NCI-H1092 (cell line): ENCODE data around the gene CNST.
"Not testable (repeated sequence)": the region's sequence is repeated elsewhere in the genome, so short reads cannot be mapped to it uniquely, and the experiment has no call there.

ENCODE experiments used
- DNase-seq: peaks from one replicate; lab custom pipeline; 2025; lab: John Stamatoyannopoulos, UW

Gene CNST

DNA sequence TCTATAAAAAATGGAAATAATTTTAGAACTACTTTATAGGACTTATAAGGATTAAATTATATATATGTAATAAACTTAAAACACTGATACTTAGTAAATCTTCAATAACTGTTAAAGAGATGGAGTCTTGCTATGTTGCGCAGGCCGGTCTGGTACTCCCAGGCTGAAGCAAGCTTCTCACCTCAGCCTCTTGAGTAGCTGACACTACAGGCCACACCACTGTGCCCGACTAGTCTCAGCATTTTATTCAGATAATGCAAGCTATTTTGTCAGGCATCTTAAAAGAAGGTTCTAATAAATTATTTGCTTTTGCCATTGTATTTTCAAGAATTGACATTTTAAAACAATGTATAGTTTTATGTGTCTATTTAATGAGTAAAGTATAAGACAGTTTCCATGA lies 20.8 kb downstream of the CNST start:
- DNase-seq, result no peak

DNA sequence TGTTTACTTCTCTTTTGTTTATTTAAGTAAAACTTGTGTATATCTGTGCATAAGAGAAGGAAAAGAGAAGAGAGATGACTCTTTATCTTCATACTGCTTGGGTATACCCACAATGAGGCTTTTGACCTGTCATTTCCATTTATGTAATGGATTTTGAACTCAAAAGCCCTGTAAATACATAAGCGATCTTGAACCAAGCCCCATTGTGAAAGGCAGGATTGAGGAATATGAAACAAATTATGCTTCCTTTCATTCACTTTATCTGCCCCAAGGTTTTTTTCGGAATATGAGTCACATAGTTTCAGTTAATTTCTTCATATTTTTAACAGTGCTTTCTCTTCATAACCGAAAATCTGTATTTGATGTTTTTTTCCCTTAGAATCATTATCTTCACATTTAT lies 21.4 kb downstream of the CNST start:
- no peak for DNase-seq

DNA sequence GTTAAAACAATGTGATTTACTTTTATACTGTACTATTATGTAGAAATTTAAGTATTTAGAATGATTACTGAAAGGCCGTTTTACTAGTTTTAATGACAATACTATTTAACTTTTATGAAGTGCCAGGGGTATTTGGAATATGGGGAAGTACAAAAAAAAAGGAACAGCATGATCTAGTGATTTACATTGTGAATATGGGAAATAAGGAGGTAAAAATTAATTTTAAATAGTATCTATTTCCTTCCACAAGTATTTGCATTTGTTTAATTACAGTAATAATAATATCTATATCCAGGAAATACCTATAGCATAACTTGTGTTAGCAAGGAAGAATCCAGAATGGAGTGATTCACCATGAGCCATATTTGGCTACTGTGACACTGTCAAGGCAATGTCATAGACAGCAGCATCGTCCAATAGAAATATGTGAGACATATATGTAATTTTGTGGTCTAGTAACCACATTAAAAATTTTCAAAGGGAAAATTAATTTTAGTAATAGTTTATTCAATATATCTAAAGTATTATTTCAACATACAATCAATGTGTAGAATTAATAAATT lies 22.0 kb downstream of the CNST start:
- DNase-seq, result no peak

DNA sequence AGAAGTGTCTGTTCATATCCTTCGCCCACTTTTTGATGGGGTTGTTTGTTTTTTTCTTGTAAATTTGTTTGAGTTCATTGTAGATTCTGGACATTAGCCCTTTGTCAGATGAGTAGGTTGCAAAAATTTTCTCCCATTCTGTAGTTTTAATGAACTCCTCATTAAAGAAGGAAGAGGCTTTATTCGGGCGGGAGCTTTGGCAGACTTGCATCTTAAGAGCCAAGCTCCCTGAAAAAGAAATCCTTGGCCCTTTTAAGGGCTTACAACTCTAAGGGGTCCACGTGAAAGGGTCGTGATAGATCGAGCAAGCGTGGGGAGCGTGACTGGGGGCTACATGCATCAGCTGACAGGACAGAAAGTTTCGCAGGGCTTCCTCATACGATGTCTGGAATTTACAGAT lies 23.7 kb downstream of the CNST start:
- DNase-seq, result not testable (repeated sequence)

DNA sequence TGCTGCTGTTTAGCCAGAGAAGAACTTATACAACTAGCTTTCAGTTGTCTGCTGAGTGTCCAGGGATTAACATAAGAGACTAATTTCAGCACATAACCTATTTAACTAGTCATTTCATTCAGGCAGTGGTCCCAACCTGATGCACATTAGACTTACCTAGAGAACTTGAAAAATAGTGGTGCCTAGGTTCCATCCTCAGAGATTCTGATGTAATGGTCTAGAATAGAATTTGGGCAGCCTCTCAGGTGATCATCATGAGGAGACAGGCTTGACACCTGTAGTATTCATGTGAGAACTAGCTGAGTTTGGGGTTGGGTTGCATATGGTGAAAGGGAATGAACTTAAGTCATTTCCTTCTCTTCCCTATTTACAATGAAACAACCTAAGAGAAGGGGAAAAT lies 24.8 kb downstream of the CNST start:
- no peak for DNase-seq

DNA sequence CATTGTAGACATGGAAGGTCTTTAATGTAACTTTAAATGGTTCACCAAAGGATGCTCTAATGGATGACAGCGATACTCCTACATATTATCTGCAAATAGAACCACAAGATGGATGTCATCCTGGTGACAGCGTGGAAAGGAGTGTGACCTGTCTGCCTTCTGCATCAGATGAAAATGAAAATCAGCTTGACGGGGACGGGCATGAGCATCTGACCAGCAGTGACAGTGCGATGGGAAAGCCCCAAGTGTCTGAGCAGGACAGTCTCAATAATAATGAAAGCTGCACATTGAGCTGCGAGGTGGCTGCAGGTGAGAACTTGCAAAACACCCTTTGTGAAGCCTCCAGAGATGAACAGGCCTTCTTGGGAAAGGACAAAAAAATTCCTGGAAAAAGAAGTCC lies 25.2 kb downstream of the CNST start:
- no peak for DNase-seq

DNA sequence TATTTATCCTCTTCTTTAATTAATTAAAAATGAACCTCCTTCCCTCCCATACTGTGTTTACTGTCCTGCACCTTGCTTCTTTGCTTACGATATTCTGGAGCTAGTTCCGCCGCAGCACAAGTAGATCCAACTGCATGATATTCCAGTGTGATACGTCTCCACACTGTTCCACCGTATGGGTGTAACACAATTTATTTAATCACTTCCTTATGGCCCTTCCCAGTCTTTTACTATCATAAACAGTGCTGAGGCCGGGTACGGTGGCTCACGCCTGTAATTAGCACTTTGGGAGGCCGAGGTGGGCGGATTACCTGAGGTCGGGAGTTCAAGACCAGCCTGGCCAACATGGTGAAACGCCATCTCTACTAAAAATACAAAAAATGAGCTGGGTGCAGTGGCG lies 25.7 kb downstream of the CNST start:
- DNase-seq, result no peak

DNA sequence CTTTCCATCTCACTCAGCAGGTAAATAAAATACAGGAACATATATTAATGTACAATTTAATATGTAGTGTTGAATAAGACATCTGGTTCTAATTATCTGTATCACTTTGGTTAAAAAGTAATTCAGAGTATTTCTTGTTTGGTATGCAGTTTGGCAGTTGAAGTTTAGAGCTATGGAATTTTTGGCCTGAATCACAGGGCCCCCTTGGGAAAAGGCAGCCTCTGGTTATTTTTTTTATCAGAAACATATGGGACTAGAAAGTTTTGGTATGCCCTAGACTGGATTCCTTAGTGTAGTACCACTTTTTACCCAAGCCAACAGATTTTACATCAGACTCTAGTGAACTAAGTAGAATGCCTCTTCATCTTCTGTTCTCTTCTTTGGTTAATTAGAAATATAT lies 26.4 kb downstream of the CNST start:
- no peak for DNase-seq

DNA sequence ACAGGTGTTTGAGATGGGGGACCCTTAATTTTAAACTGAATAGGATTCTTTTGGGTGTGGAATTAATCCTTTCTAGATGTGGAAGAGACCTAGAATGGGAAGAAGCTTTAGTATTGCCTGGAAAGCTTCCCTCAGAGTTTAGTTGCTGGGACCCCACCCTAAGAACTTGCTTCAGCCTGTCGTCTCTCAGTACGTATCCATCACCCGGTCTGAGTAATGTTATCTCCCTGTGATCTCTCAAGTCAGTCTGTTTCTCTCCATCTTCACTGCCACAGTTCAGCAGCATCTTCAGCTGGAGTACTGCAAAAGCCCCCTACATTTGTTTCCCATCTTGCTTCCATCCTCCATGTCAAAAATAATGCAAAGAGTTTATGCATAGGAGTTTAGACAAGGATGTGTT lies 28.9 kb downstream of the CNST start:
- DNase-seq, result no peak

DNA sequence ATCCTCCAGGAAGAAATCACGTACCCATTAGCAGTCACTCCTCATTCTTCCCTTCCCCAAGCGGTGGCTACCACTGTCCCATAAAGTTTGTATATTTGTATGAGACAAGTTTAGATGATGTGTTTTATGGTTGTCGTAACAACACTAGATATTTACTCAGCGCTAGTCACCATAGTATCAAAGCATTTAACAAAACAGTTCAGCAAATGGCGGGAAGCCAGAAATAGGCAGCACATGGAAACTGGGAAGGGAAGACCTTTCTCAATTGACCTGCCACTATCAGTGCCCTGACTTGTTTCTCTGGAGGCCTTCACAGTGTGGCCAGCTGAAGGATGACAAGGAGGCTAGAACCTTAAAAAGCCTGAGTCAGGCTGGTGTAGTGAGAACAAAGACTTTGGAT lies 31.1 kb downstream of the CNST start:
- no peak for DNase-seq

DNA sequence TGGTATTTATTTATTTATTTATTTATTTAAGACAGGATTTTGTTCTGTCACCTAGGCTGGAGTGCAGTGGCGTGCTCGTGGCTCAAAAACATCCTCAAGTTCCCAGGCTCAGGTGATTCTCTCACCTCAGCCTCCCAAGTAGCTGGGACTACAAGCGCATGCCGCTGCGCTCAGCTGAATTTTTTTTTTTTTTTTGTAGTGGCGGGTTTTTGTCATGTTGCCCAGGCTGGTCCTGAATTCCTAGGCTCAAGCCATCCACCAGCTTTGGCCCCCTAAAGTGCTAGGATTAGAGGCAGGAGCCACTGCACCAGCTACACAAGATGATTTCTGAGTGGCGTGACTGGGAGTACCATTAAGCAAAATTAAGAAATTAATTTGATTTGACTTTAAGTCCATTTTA lies 31.7 kb downstream of the CNST start:
- no peak for DNase-seq

DNA sequence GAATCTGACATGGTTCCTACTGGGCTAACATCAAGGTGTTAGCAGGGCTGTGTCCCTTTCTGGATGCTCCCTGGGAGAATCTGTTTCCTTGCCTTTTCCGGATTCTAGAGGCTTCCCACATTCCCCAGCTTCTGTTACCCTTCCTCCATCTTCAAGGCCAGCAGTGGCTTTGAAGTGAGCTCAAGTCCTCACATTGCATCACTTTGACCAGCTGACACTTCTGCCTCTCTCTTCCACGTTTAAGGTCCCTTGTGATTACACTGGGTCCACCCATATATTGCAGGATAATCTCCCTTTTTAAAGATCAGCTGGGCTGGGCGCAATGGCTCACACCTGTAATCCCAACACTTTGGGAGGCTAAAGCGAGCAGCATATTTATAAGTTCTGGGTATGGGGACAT lies 33.1 kb downstream of the CNST start:
- no peak for DNase-seq

DNA sequence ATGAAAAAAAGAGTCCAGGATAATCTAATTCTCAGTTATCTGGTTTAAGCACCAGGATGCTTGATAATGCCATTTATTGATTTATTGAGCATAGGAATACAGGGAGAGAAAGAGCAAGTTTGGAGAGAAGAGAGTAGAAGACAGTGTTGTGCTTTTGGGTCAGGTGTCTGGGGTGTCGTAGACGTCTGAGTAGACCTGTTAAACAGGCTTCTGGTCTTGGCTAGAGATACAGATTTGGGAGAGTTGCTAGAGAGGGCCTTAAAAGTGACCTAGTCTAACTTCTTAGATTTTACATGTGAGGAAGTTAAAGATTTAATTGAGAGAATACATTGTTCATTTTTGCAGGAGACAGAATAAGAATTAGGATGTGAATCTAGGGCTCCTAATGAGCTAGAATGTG lies 34.3 kb downstream of the CNST start:
- DNase-seq, result no peak

DNA sequence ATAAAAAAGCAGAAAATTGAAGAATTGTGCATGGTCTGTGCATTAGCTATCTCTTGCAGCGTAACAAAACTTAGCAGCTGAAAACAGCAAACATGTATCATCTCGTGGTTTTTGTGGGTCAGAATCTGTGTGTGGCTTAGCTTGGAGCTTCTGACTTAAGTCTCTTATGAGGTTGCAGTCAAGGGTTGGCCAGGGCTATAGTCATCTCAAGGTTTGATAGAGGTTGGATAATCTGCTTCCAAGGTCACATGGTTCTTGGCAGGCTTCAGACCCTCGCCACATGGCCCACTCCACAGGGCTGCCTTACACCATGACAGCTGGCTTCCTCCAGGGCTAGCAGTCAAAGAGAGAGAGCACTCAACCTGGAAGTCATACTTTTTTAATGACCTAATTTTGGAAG lies 35.9 kb downstream of the CNST start:
- DNase-seq, result no peak

DNA sequence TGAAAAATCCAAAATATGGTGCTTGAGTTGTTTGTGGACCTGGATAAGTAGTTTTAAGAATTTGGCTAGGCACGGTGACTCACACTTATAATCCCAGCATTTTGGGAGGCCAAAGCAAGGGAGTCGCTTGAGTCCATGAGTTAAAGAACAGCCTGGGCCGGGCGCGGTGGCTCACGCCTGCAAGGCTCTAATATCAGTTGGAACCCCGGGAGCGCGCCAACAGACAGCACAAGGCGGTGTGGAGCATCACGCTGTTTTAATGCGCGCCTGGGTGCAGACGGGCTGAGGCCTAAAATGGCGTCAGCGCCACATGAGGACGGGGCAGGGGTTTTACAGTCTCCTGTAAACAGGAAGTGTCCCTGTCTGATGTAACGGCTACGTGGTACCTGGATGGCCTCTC lies 39.0 kb downstream of the CNST start:
- not testable (repeated sequence) for DNase-seq

DNA sequence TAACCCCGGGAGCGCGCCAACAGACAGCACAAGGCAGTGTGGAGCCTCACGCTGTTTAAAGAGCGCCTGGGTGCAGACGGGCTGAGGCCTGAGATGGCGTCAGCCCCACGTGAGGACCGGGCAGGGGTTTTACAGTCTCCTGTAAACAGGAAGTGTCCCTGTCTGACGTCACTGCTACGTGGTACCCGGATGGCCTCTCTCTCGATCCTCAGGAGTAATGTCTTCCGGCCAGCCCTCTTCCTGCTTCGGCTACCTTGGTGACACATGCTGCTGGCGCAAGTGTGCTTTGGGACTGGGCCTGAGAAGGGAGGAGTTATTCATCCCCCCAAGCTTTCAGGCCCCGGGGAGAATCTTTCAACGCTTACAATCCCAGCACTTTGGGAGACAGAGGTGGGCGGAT lies 41.2 kb downstream of the CNST start:
- no peak for DNase-seq

DNA sequence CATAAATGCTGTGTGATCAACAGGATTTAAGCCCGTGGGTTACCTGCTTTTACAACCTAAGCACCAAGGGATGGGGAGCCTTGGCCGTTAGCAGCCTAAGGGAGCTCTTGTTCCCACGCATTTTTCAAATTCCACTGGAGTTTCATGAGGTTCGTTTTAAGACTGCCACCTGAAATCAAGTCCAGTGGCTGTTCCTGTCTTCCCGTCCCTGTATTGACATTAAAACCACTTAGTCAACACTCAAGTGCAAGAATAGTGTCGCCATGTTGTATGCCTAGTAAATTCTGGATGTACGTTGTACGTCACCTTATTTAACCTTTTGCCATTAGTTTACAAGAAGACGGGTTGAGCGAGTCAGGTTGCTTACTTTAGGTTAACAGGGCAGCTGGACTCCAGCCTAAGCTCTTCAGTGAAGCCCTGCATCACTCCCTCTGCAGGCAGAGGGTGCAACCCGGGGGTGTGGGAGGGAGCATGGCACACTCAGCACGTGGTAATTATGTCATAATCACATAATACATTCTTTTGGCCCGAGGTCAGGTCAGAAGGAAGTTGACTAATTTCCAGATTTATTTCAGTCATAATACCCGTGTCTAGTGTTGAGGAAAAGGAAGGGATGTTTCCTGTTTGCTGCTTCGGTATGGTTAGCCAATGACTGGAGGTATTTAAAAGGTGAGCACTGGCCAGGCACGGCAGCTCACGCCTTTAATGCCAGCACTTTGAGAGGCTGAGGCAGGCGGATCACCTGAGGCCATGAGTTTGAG lies 42.5 kb downstream of the CNST start:
- no peak for DNase-seq

DNA sequence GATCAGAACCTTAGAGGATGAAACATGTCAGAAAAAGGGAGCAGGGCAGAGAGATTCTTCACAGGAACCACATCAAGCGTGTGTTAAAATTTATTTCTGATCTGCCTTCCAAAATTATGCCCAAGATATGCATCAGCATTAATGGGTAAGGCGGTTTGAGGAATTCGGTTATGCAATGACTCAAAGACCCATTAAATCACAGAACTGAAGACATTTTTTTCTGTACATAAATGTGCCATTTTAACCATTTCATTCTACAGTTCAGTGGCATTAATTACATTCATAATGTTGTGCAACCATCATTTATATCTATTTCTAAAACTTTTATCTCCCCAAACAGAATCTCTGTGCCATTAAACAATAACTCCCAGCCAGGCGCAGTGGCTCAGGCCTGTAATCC lies 43.4 kb downstream of the CNST start:
- DNase-seq, result no peak

DNA sequence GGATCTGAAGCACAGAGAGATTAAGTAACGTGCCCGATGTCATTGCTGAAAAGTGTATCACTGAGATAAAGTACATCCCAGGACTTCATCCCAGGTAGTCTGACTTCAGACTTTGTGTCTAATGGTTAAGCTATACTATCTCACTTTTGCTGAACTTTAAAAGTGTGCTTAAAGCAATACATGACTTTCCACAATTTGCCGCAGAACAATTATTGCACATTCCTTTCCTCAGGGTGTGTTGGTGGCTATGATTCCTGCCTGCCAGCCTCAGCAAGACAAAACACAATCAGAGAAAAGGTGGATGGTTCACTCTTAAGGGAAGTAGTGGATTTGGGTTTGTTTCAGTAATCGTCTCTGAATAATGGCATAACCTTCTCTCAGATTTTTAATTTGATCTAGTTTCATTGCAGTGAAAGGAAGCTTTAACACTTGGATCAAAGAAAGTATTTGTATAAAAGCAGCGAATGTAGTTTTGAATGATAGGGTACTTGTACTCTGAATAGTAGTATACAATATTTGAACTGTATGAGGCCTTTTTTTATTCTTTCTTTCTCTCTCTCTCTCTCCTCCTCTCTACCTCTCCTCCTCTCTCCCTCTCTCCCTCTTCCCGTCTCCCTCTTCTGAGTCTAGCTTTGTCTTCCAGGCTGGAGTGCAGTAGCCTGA lies 47.0 kb downstream of the CNST start:
- no peak for DNase-seq

DNA sequence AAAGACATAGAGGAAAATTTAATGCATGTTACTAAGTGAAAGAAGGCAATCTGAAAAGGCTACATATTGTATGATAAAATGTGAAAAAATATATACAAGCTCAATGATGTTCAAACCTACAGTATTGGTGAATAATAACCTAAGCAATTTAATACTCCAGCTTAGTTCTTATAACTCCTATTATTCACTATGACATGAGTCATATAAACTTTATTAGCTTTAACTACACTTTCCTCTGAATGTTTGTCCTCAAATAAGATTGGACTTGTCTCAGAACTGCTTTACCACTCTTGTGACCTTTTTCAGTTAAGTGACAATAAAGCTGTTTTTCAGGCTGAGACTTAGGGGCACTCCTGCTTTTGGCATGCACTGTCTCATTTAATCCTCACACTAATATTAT lies 50.9 kb downstream of the CNST start:
- no peak for DNase-seq

DNA sequence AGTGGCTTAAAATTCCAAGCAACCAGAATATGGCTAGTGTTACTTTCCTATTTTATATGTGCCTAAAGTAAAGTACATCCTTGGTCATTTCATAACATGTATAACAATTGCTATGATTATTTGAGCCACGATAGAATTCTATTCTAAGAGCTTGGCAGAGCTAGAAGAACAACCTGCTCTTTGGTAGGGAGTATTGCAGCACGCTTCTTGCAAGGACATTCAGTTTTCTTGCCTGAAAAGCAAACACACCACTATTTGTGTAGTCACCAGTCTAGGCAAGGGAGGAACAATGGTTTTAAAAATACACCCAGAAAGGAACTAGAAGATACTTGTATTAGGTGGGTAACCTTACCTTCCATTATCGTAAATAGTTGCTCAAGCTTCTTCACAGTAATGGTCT lies 51.5 kb downstream of the CNST start:
- DNase-seq, result no peak

DNA sequence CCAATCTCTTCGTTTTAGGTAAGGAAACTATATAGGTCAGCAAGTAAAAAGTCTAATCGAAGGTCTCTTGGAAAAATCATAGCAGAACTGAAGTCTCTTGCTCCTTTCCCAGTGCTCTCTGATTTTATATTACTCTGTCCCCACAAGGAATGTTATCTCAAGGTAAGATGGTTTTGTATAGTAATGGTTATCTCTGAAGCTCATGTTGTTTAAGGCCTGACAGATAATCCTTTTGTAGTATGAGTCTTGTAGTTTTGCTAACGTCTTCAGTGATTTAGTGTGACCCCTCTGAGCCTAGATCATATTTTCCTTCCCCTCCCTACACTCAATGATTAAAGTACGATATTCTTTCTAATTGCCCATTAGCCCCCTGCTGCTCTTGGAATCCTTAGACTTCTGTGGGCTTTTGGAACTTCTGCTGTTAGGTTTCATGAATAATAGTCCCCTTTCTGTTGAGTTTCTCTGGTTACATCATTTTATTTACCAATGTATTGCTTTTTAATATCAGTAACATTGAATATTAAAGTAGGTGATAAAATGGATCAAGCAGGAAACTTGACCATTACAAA lies 52.1 kb downstream of the CNST start:
- DNase-seq, result no peak

DNA sequence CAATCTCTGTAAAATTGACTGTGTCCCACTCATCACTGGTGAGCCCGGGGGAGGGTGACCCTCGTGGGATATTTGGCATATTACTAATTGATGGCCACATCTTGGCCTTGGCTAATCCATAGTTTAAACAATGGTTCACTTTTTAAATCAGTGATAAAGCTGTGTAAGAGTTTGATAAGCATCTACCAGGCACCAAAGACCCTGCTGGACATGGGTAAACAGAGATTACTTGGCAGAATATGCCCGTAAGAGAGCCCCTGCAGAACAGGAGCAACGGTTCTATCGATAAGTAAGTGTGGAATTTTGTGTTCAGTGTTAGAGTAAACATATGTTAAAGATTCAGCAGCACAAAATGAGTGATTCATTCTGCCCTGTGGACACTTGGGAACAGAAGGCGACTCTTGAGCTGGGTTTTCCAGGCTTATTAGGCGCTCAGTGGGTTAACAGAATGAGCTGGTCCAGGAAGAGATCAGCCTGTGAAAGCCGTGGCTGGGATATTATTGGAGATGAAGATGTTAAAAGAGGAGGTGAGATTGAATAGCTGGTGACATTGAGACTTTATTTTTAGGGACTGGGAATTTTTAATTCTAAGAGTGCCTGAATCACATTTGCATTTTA lies 55.9 kb downstream of the CNST start:
- no peak for DNase-seq
